KMS-11 (cell line): Measurements from ENCODE around the gene TBL1Y.

Experiments used
- H2AFZ ChIP-seq: fragments of 200-600 bp; sonication (generic); 2 replicates; pipeline ENCODE4 v1.6.1; 2016; ENCODE audit warnings: antibody characterized with exemption, mixed run types, low read depth
- H3K27ac ChIP-seq: fragments of 200-600 bp; sonication (generic); 2 replicates; pipeline ENCODE4 v1.6.1; 2016; ENCODE audit warnings: mild to moderate bottlenecking, mixed run types
- H3K27me3 ChIP-seq: fragments of 200-600 bp; sonication (generic); 2 replicates; pipeline ENCODE4 v1.6.1; 2017; ENCODE audit warnings: mild to moderate bottlenecking, low read depth, mixed run types, moderate library complexity; ENCODE audit not compliant: insufficient read depth
- H3K36me3 ChIP-seq: fragments of 200-600 bp; sonication (generic); 2 replicates; pipeline ENCODE4 v1.6.1; 2017; ENCODE audit warnings: mild to moderate bottlenecking, mixed run types; ENCODE audit not compliant: insufficient read depth
- H3K4me1 ChIP-seq: fragments of 200-600 bp; sonication (generic); 2 replicates; pipeline ENCODE4 v1.6.1; 2016; ENCODE audit warnings: mild to moderate bottlenecking, low read depth, mixed run types; ENCODE audit not compliant: poor library complexity, severe bottlenecking
- H3K4me2 ChIP-seq: fragments of 200-600 bp; sonication (generic); 2 replicates; pipeline ENCODE4 v1.7.0; 2016; ENCODE audit warnings: mild to moderate bottlenecking, mixed run types
- H3K4me3 ChIP-seq: fragments of 200-600 bp; sonication (generic); IDR thresholded peaks from 2 replicates; pipeline ENCODE4 v1.6.1; 2017; ENCODE audit warnings: low read depth, low read length, mixed read lengths; ENCODE audit not compliant: insufficient read depth
- H3K79me2 ChIP-seq: fragments of 200-600 bp; sonication (generic); 2 replicates; pipeline ENCODE4 v1.6.1; 2016; ENCODE audit warnings: low read depth, mixed run types; ENCODE audit not compliant: insufficient read depth
- H3K9ac ChIP-seq: fragments of 200-600 bp; sonication (generic); 2 replicates; pipeline ENCODE4 v1.6.1; 2016; ENCODE audit warnings: mild to moderate bottlenecking, mixed run types
- H4K20me1 ChIP-seq: fragments of 200-600 bp; sonication (generic); 2 replicates; pipeline ENCODE4 v1.6.1; 2016; ENCODE audit warnings: mild to moderate bottlenecking, mixed run types; ENCODE audit not compliant: insufficient read depth
- TF ChIP-seq, protein P1 (sequence below): fragments of 200-600 bp; sonication (generic); conservative IDR thresholded peaks from 2 replicates; pipeline ENCODE4 v1.6.1; 2017; ENCODE audit warnings: low read depth, mild to moderate bottlenecking, antibody characterized with exemption, low read length, moderate library complexity, mixed read lengths

Gene TBL1Y

DNA sequence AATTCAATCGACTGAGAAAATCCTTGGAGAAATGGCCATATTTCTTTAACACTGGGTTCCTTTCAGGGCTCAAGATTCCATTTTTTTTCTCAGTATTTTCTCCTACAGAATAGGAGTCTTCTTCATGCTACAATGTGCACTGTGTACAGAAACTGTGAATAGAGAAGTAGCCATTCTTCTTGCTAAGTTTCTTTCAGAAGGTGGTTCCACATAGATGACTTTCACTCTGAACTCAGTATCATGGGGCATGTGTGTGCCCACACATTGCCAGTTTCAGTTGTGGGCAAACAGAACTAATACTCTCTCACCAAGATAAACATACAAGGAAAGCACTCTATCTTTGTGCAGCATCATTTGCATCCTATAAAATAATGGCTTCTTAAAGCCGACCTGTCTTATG lies 89.4 kb downstream of the TBL1Y start:
- TF ChIP-seq, protein P1, sequence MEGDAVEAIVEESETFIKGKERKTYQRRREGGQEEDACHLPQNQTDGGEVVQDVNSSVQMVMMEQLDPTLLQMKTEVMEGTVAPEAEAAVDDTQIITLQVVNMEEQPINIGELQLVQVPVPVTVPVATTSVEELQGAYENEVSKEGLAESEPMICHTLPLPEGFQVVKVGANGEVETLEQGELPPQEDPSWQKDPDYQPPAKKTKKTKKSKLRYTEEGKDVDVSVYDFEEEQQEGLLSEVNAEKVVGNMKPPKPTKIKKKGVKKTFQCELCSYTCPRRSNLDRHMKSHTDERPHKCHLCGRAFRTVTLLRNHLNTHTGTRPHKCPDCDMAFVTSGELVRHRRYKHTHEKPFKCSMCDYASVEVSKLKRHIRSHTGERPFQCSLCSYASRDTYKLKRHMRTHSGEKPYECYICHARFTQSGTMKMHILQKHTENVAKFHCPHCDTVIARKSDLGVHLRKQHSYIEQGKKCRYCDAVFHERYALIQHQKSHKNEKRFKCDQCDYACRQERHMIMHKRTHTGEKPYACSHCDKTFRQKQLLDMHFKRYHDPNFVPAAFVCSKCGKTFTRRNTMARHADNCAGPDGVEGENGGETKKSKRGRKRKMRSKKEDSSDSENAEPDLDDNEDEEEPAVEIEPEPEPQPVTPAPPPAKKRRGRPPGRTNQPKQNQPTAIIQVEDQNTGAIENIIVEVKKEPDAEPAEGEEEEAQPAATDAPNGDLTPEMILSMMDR: no peak
- Histone ChIP-seq H3K27ac (no peak overlapping the region), H3K79me2 (no peaks in the 10 kb centered on the region), H3K4me3 (no peak overlapping the region), H3K4me2 (no peak overlapping the region), H3K27me3 (no peaks in the 10 kb centered on the region), H4K20me1 (no peaks in the 10 kb centered on the region), H2AFZ (no peak overlapping the region), H3K36me3 (no peaks in the 10 kb centered on the region), H3K9ac (no peak overlapping the region), H3K4me1 (no peaks in the 10 kb centered on the region)

DNA sequence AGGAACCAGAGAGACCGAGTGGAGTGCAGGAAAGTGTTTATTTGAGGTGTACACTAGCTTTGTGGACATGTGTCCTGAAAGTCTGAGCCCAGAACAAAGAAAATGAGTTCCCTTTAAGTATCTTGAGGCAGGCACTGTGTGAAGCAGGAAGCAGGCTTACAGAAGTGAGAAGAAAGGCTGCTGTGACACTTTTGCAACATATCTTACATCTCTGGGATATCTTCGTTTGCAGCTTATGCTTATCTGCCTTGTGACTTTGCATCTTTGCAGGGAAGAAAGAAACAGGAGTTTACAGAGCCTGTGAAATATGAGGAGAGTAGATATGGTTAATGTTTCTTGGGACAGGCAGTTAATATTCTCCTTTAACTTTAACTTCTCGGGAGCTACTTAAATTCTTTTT lies 92.1 kb downstream of the TBL1Y start:
- Histone ChIP-seq H4K20me1 (no peaks in the 10 kb centered on the region), H3K4me1 (no peaks in the 10 kb centered on the region), H3K79me2 (no peaks in the 10 kb centered on the region), H3K4me2 (no peak overlapping the region), H3K27me3 (no peaks in the 10 kb centered on the region), H2AFZ (no peak overlapping the region), H3K27ac (no peak overlapping the region), H3K9ac (no peak overlapping the region), H3K36me3 (no peaks in the 10 kb centered on the region), H3K4me3 (no peak overlapping the region)
- TF ChIP-seq, protein P1: no peak

DNA sequence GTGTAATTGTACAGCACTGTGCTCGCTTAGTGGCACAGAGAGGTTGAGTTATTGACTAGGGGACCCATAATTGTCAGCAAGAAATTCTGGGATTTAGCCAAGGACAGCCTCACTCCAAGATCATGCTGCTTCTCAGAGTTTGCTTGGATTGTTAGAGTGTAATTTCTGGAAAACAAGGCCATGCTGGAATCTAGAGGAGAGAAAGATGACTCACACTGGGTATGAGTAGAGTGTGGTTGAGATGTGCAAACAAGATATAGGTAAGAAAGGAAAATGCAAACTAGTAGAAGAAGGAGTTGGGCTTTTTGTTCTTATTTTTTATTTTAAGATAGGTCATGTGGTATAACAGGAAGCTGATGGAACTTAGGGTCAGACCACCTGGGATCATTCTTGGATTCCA lies 97.4 kb downstream of the TBL1Y start:
- Histone ChIP-seq H3K4me1 (no peaks in the 10 kb centered on the region), H2AFZ (no peak overlapping the region), H3K4me2 (no peak overlapping the region), H3K36me3 (no peaks in the 10 kb centered on the region), H3K9ac (no peak overlapping the region), H4K20me1 (no peaks in the 10 kb centered on the region), H3K79me2 (no peaks in the 10 kb centered on the region), H3K27me3 (no peaks in the 10 kb centered on the region), H3K27ac (no peak overlapping the region), H3K4me3 (no peak overlapping the region)
- TF ChIP-seq, protein P1: no peak

DNA sequence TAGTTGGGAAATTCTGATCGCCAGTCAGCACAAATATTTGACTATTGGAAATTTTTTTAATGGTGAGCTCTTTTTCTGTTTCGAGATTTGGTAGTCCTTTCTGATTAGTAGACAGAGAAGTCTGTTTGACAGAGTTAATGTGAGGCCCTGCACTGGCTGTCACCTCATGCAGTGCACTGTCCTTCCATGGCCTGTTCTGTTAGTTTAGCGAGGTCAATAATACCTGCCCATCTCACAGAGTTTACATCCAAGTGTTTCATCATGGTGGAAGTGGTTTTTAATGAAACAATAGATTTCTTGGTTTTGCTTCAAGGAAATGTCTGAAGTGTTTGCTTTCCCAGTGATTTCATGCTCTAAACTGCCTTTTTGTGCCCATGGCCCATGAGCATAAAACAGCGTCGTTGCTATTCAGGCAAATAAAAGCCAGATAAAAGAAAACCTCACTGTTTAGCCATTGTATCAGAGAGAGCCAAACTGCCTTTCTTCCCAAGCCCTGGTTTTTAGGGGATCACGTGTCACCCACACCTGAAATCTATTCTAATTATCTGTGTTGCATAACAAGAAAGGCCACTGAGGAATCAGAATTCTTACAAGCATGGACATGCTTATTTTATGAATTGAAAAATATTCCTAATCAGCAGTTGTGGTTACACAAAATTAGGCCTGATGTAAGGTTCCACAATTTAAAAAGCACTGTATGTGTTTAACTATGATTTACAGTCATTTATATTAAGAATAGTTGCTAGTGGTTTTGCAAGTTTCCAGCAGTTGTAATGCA lies 98.3 kb downstream of the TBL1Y start:
- Histone ChIP-seq H4K20me1 (no peaks in the 10 kb centered on the region), H3K9ac (no peak overlapping the region), H3K4me3 (no peak overlapping the region), H3K4me2 (no peak overlapping the region), H2AFZ (no peak overlapping the region), H3K36me3 (no peaks in the 10 kb centered on the region), H3K4me1 (no peaks in the 10 kb centered on the region), H3K27ac (no peak overlapping the region), H3K79me2 (no peaks in the 10 kb centered on the region), H3K27me3 (no peaks in the 10 kb centered on the region)
- TF ChIP-seq, protein P1: no peak
